ENCODE measurements around the gene KCND2. TPM values are rescaled to one million over a fixed set of nuclear protein-coding genes. Genes with fewer than 3 reads are reported as not detected.

The KCND2 gene
- total and polyA plus RNA-seq, 2 of the 8 experiments (the other 6 are each of a cell fraction or from before 2014, with no cell fraction given) = 4.6 to 7.7 TPM

DNA sequence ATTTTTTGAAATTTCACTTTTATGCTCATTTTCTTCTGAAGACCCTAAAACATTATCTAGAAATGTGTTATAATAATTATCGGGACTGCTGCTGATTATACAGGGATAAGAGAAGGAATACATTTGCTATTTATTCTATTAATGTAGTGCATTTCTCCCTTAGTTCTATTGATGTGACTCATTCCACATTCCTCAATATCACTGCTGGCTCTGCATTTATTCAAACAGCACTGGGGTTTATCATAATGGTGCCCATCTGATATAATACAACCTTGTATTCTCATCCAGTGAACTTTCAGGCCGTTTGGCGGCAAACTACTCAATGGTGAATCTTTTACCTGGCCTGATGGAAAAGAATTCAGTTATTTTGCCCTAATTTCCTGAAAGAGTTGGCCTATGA is 7.8 kb downstream of the KCND2 start:
- Histone ChIP-seq H4K8ac (ENCODE audit: extremely low read depth, insufficient read depth, low read length) (no peak overlapping the region), H3K79me1 (ENCODE audit: low read depth, low read length) (no peaks in the 10 kb centered on the region), H3K4me1 (replicated peaks in 1 of 4; ENCODE audit: control insufficient read depth in 3 of 4, insufficient read depth in 4 of 4, low read length in 3 of 4) (peaks cover 0 to 2% (median 0%) of the 10 kb centered on the region in 4 experiments; a peak in 2 of 7 replicates), H3K23me2 (ENCODE audit: low read depth, low read length) (no peaks in the 10 kb centered on the region), H2BK5ac (ENCODE audit: low read depth, low read length) (no peak overlapping the region), H2AFZ (ENCODE audit: low read length) (no peak overlapping the region), H3K18ac (ENCODE audit: extremely low read depth, low read length) (no peak overlapping the region), H3K27ac (ENCODE audit: low read depth, low read length) (no peak overlapping the region), H2BK20ac (ENCODE audit: low read length) (no peak overlapping the region), H3K4me3 (ENCODE audit: extremely low read depth in 1 of 4, insufficient read depth in 2 of 4, low read depth in 3 of 4, low read length in 4 of 4) (no peak overlapping the region), H3K4ac (replicated peaks; ENCODE audit: insufficient read length, low read depth, low read length) (no peak overlapping the region), H2BK120ac (replicated peaks; ENCODE audit: low read depth, low read length) (no peak overlapping the region), H4K91ac (replicated peaks; ENCODE audit: insufficient read length, low read length) (no peak overlapping the region), H3K14ac (ENCODE audit: insufficient read length) (no peak overlapping the region), H4K5ac (ENCODE audit: insufficient read length, low read depth, low read length) (no peak overlapping the region), H2AK5ac (ENCODE audit: low read depth, low read length) (no peak overlapping the region), H3K79me2 (ENCODE audit: control insufficient read depth in 1 of 2, insufficient read depth in 2 of 2, low read length in 2 of 2) (peaks cover 0 to 51% of the 10 kb centered on the region in 2 experiments; a peak in 2 of 4 replicates), H3K9me3 (ENCODE audit: insufficient read depth in 2 of 2, low read depth in 1 of 2, low read length in 1 of 2) (no peaks in the 10 kb centered on the region), H3K36me3 (ENCODE audit: control insufficient read depth in 2 of 4, insufficient read depth in 4 of 4, low read length in 3 of 4) (no peaks in the 10 kb centered on the region), H2BK12ac (ENCODE audit: low read depth, low read length) (no peak overlapping the region), H3K56ac (replicated peaks; ENCODE audit: insufficient read length, low read depth, low read length) (no peak overlapping the region), H3K23ac (ENCODE audit: insufficient read length) (no peak overlapping the region), H2BK15ac (ENCODE audit: low read length) (no peak overlapping the region), H3K27me3 (replicated peaks in 1 of 4; ENCODE audit: control insufficient read depth in 3 of 4, extremely low read depth in 1 of 4, insufficient read depth in 3 of 4, low read length in 3 of 4) (no peaks in the 10 kb centered on the region), H3K9ac (replicated peaks in 1 of 4; ENCODE audit: extremely low read depth in 1 of 4, low read depth in 3 of 4, low read length in 3 of 4) (no peak overlapping the region), H3K4me2 (ENCODE audit: insufficient read depth in 1 of 2, low read depth in 2 of 2, low read length in 2 of 2) (no peak overlapping the region), H4K20me1 (replicated peaks in 1 of 2; ENCODE audit: control insufficient read depth in 1 of 2, insufficient read depth in 2 of 2, low read length in 2 of 2) (no peaks in the 10 kb centered on the region)
- ChIA-PET POLR2A (ENCODE audit: partially characterized antibody) (no interaction called here), CTCF (ENCODE audit: partially characterized antibody) (no interaction called here)
- 97% methylated on average over 3 of the region's 3 CpGs; no CpG with 5 or more reads in 1 of the 2 experiments for WGBS, 2 experiments (ENCODE audit: extremely low coverage in 1 of 2, insufficient coverage in 1 of 2, insufficient read length in 1 of 2, insufficient replicate concordance in 2 of 2, low coverage in 1 of 2, low lambda C conversion rate in 2 of 2, missing lambda C conversion rate in 1 of 2)
- TF ChIP-seq CEBPB (IDR thresholded peaks at IDR 0.05; ENCODE audit: low read depth, low read length) = no peak
- no peak for TF ChIP-seq CHD2 (IDR thresholded peaks at IDR 0.05; ENCODE audit: low read length)
- no peak for TF ChIP-seq ZNF274 (IDR thresholded peaks at IDR 0.05; ENCODE audit: borderline replicate concordance, extremely low read depth, low read length)
- DNase-seq (ENCODE audit: low read depth in 1 of 2, low spot score in 2 of 2) (no peak), FAIRE-seq (no peak)
